ENCODE results near the gene P2RY6.

- TF ChIP-seq CTCF (IDR thresholded peaks at IDR 0.05) (no peak), EP300 (IDR thresholded peaks at IDR 0.05) (no peak), POLR2A (IDR thresholded peaks at IDR 0.05) (no peak)
Measured at GRCh38 chr11:73306977-73307322, 34.8 kb downstream of the P2RY6 start.
